H1 (cell line): ENCODE results near the gene TMEM266. TPM values are rescaled to one million over a fixed set of nuclear protein-coding genes. Genes with fewer than 3 reads are reported as not detected.

ENCODE experiments used
- CTCF ChIA-PET: fragments of 300-600 bp; sonication (Branson Sonifier 250); formaldehyde crosslinking; loops from one replicate; lab custom pipeline; 2021; ENCODE audit not compliant: partially characterized antibody; lab: Charles Lee
- POLR2A ChIA-PET: fragments of 300-600 bp; sonication (Branson Sonifier 250); formaldehyde crosslinking; loops from one replicate; lab custom pipeline; 2021; ENCODE audit warnings: inconsistent platforms; ENCODE audit not compliant: partially characterized antibody; lab: Charles Lee
- DNase-seq, 2 experiments: peaks; one replicate each; pipeline versions ENCODE4 v3.0.0 to v3.0.0-alpha.2; 2010 to 2022; ENCODE audit warnings: low spot score in 2 of 2, low read depth in 1 of 2, mixed read lengths in 1 of 2
- FAIRE-seq: peaks from 2 replicates; lab custom pipeline; 2011; peaks lifted over from hg19 to GRCh38; lab: Jason Lieb, UNC
- H2AFZ ChIP-seq: 2 replicates; pipeline ENCODE4 v1.8.1; 2012; ENCODE audit warnings: low read length, inconsistent platforms
- H2AK5ac ChIP-seq: 2 replicates; pipeline ENCODE4 v1.6.1; 2013; ENCODE audit warnings: low read depth, low read length
- H2BK120ac ChIP-seq: replicated peaks from 2 replicates; pipeline ENCODE3; 2013; ENCODE audit warnings: low read depth, low read length, inconsistent platforms
- H2BK12ac ChIP-seq: 2 replicates; pipeline ENCODE4 v1.6.1; 2013; ENCODE audit warnings: low read depth, low read length
- H2BK15ac ChIP-seq: 2 replicates; pipeline ENCODE4 v1.6.1; 2013; ENCODE audit warnings: low read length
- H2BK20ac ChIP-seq: 2 replicates; pipeline ENCODE4 v1.6.1; 2013; ENCODE audit warnings: low read length
- H2BK5ac ChIP-seq: 2 replicates; pipeline ENCODE4 v1.6.1; 2013; ENCODE audit warnings: low read depth, low read length
- H3K14ac ChIP-seq: 2 replicates; pipeline ENCODE4 v1.6.1; 2013; ENCODE audit warnings: inconsistent platforms; ENCODE audit not compliant: insufficient read length
- H3K18ac ChIP-seq: 2 replicates; pipeline ENCODE4 v1.6.1; 2013; ENCODE audit warnings: low read length; ENCODE audit errors: extremely low read depth
- H3K23ac ChIP-seq: 2 replicates; pipeline ENCODE4 v1.6.1; 2013; ENCODE audit warnings: inconsistent platforms; ENCODE audit not compliant: insufficient read length
- H3K23me2 ChIP-seq: 2 replicates; pipeline ENCODE4 v1.6.1; 2013; ENCODE audit warnings: low read depth, low read length
- H3K27ac ChIP-seq: 2 replicates; pipeline ENCODE4 v1.6.1; 2011; ENCODE audit warnings: low read depth, low read length, inconsistent platforms
- H3K27me3 ChIP-seq, 4 experiments: replicated peaks in 1 of 4; 1 replicate in 1 of 4; 2 replicates in 3 of 4; pipeline versions ENCODE4 v1.6.1 to v1.8.1; 2011 to 2013; ENCODE audit warnings: low read length in 3 of 4, mild to moderate bottlenecking in 3 of 4, inconsistent platforms in 2 of 4, mixed read lengths in 2 of 4, moderate library complexity in 1 of 4; ENCODE audit not compliant: control insufficient read depth in 3 of 4, insufficient read depth in 3 of 4; ENCODE audit errors: extremely low read depth in 1 of 4
- H3K36me3 ChIP-seq, 4 experiments: 2 replicates each; pipeline versions ENCODE4 v1.6.1 to v1.8.1; 2011 to 2013; ENCODE audit warnings: mild to moderate bottlenecking in 4 of 4, low read length in 3 of 4, moderate library complexity in 2 of 4, control low read depth in 1 of 4, inconsistent platforms in 1 of 4; ENCODE audit not compliant: insufficient read depth in 4 of 4, control insufficient read depth in 2 of 4
- H3K4ac ChIP-seq: replicated peaks from 2 replicates; pipeline ENCODE3; 2013; ENCODE audit warnings: low read length, low read depth, mixed read lengths, inconsistent platforms; ENCODE audit not compliant: insufficient read length
- H3K4me1 ChIP-seq, 4 experiments: replicated peaks in 1 of 4; 1 replicate in 1 of 4; 2 replicates in 3 of 4; pipeline versions ENCODE4 v1.6.1 to v1.8.1; 2011 to 2013; ENCODE audit warnings: low read length in 3 of 4, inconsistent platforms in 2 of 4, mixed read lengths in 1 of 4; ENCODE audit not compliant: insufficient read depth in 4 of 4, control insufficient read depth in 3 of 4
- H3K4me2 ChIP-seq, 2 experiments: 2 replicates each; pipeline versions ENCODE4 v1.6.1 to v1.8.1; 2011 to 2013; ENCODE audit warnings: low read depth in 2 of 2, low read length in 2 of 2, control low read depth in 1 of 2, inconsistent platforms in 1 of 2, mild to moderate bottlenecking in 1 of 2; ENCODE audit not compliant: insufficient read depth in 1 of 2
- H3K4me3 ChIP-seq, 4 experiments: fragments of 200-600, 300-600 bp in 1 of 4; sonication (generic), shearing (Covaris generic), sonication (Bioruptor Twin) in 1 of 4; 2 replicates each; pipeline versions ENCODE4 v1.5.1 to v1.8.1; 2011 to 2016; ENCODE audit warnings: low read length in 4 of 4, low read depth in 3 of 4, control low read depth in 2 of 4, inconsistent platforms in 2 of 4, mild to moderate bottlenecking in 2 of 4, mixed read lengths in 1 of 4, moderate library complexity in 1 of 4; ENCODE audit not compliant: insufficient read depth in 2 of 4; ENCODE audit errors: extremely low read depth in 1 of 4
- H3K56ac ChIP-seq: replicated peaks from 2 replicates; pipeline ENCODE3; 2013; ENCODE audit warnings: low read depth, mild to moderate bottlenecking, mixed read lengths, low read length, inconsistent platforms; ENCODE audit not compliant: insufficient read length
- H3K79me1 ChIP-seq: 2 replicates; pipeline ENCODE4 v1.6.1; 2013; ENCODE audit warnings: low read depth, low read length, control low read depth
- H3K79me2 ChIP-seq, 2 experiments: 2 replicates each; pipeline versions ENCODE4 v1.6.1 to v1.8.1; 2012 to 2013; ENCODE audit warnings: low read length in 2 of 2, mild to moderate bottlenecking in 2 of 2, inconsistent platforms in 1 of 2; ENCODE audit not compliant: insufficient read depth in 2 of 2, control insufficient read depth in 1 of 2
- H3K9ac ChIP-seq, 4 experiments: replicated peaks in 1 of 4; 1 replicate in 1 of 4; 2 replicates in 3 of 4; pipeline versions ENCODE4 v1.6.1 to v1.8.1; 2011 to 2013; ENCODE audit warnings: low read depth in 3 of 4, low read length in 3 of 4, control low read depth in 2 of 4, mild to moderate bottlenecking in 2 of 4, moderate library complexity in 2 of 4, inconsistent platforms in 1 of 4; ENCODE audit errors: extremely low read depth in 1 of 4
- H3K9me3 ChIP-seq, 2 experiments: 2 replicates each; pipeline versions ENCODE4 v1.6.1 to v1.8.1; 2012 to 2013; ENCODE audit warnings: mild to moderate bottlenecking in 2 of 2, moderate library complexity in 2 of 2, control low read depth in 1 of 2, inconsistent platforms in 1 of 2, low read depth in 1 of 2, low read length in 1 of 2, mixed read lengths in 1 of 2; ENCODE audit not compliant: insufficient read depth in 2 of 2
- H4K20me1 ChIP-seq, 2 experiments: replicated peaks in 1 of 2; 2 replicates each; pipeline versions ENCODE3 to v1.8.1; 2011 to 2013; ENCODE audit warnings: inconsistent platforms in 2 of 2, low read length in 2 of 2, mild to moderate bottlenecking in 1 of 2; ENCODE audit not compliant: insufficient read depth in 2 of 2, control insufficient read depth in 1 of 2
- H4K5ac ChIP-seq: 2 replicates; pipeline ENCODE4 v1.6.1; 2013; ENCODE audit warnings: low read length, low read depth, mixed read lengths, inconsistent platforms; ENCODE audit not compliant: insufficient read length
- H4K8ac ChIP-seq: 2 replicates; pipeline ENCODE4 v1.8.0; 2013; ENCODE audit warnings: mild to moderate bottlenecking, moderate library complexity, low read length, inconsistent platforms; ENCODE audit not compliant: insufficient read depth; ENCODE audit errors: extremely low read depth
- H4K91ac ChIP-seq: replicated peaks from 2 replicates; pipeline ENCODE3; 2013; ENCODE audit warnings: low read length, mixed read lengths, inconsistent platforms; ENCODE audit not compliant: insufficient read length
- BRCA1 ChIP-seq: IDR thresholded peaks from 2 replicates; pipeline ENCODE4 v1.6.1; 2012; ENCODE audit warnings: low read depth, low read length, improper control_type of control experiment
- CTBP2 ChIP-seq: IDR thresholded peaks from 2 replicates; pipeline ENCODE4 v1.7.0; 2011; ENCODE audit warnings: borderline replicate concordance, mild to moderate bottlenecking, moderate library complexity, mixed read lengths, low read length; ENCODE audit not compliant: insufficient read depth, insufficient read length
- GABPA ChIP-seq: IDR thresholded peaks from 2 replicates; pipeline ENCODE4 v1.6.1; 2011; ENCODE audit warnings: mild to moderate bottlenecking, low read length, moderate library complexity, borderline replicate concordance; ENCODE audit not compliant: insufficient read depth
- JUN ChIP-seq: IDR thresholded peaks from 2 replicates; pipeline ENCODE4 v1.6.1; 2011; ENCODE audit warnings: low read depth, mild to moderate bottlenecking, improper control_type of control experiment, low read length
- KDM4A ChIP-seq: IDR thresholded peaks from one replicate; pipeline ENCODE4 v1.7.1; 2012; ENCODE audit warnings: low read depth, mild to moderate bottlenecking, moderate library complexity, low read length, inconsistent platforms; ENCODE audit not compliant: severe bottlenecking
- PHF8 ChIP-seq: fragments of 200-600 bp; sonication (generic); conservative IDR thresholded peaks from 2 replicates; pipeline ENCODE4 v1.7.1; 2012; ENCODE audit warnings: low read depth, mild to moderate bottlenecking, inconsistent platforms, low read length, moderate library complexity
- POLR2AphosphoS5 ChIP-seq: IDR thresholded peaks from 2 replicates; pipeline ENCODE4 v1.6.1; 2011; ENCODE audit warnings: low read depth, low read length
- RXRA ChIP-seq: IDR thresholded peaks from 2 replicates; pipeline ENCODE4 v1.6.1; 2011; ENCODE audit warnings: low read depth, mild to moderate bottlenecking, low read length, moderate library complexity; ENCODE audit not compliant: insufficient read depth
- SIRT6 ChIP-seq: IDR thresholded peaks from one replicate; pipeline ENCODE4 v1.7.1; 2012; ENCODE audit warnings: low read length, inconsistent platforms
- SP1 ChIP-seq: IDR thresholded peaks from 2 replicates; pipeline ENCODE4 v1.6.1; 2011; ENCODE audit warnings: low read depth, low read length
- TAF1 ChIP-seq: IDR thresholded peaks from 2 replicates; pipeline ENCODE4 v1.6.1; 2011; ENCODE audit warnings: mild to moderate bottlenecking, low read depth, low read length
- TCF12 ChIP-seq: IDR thresholded peaks from 2 replicates; pipeline ENCODE4 v1.6.1; 2011; ENCODE audit warnings: low read depth, mild to moderate bottlenecking, low read length
- ZNF274 ChIP-seq: IDR thresholded peaks from 2 replicates; pipeline ENCODE4 v1.7.0; 2012; ENCODE audit warnings: low read length, borderline replicate concordance; ENCODE audit errors: extremely low read depth
- WGBS, 2 experiments: shearing (Covaris generic) in 1 of 2; methylation state at CpG; one replicate each; pipeline versions ENCODE4 v1.1.6 to v1.1.7; 2013 to 2015; ENCODE audit warnings: low lambda C conversion rate in 2 of 2, mixed read lengths in 2 of 2, inconsistent platforms in 1 of 2, low coverage in 1 of 2, missing lambda C conversion rate in 1 of 2; ENCODE audit not compliant: insufficient replicate concordance in 2 of 2, insufficient coverage in 1 of 2, insufficient read length in 1 of 2; ENCODE audit errors: extremely low coverage in 1 of 2, missing lambda C conversion rate in 1 of 2; 5-methylcytosine and 5-hydroxymethylcytosine counted together
- polyA plus RNA-seq, 7 experiments: library from polyadenylated mRNA; depleted of rRNA in 3 of 7; stranded (reverse) in 5 of 7; unstranded in 2 of 7; fragments of >200 nt in 5 of 7; fragments of 200-250 nt in 2 of 7; gene quantifications; 1 replicate in 5 of 7; 2 replicates in 1 of 7; 4 replicates in 1 of 7; pipeline versions ENCODE4 v1.2.1 to v1.2.3, GENCODE V29; 2011 to 2013; ENCODE audit warnings: missing spikeins in 2 of 7, mixed read lengths in 2 of 7
- total RNA-seq: library from RNA; stranded (reverse); fragmentation: NEBNext Ultra II Directional; extraction: Animal tissue kit (Norgen Biotek cat#: 25700); gene quantifications from 2 replicates; pipeline ENCODE4 v1.2.1, GENCODE V29; 2021
- TF ChIP-seq, protein P1 (sequence below): IDR thresholded peaks from 2 replicates; pipeline ENCODE4 v1.6.1; 2012; ENCODE audit warnings: inconsistent platforms

TMEM266 gene
- total and polyA plus RNA-seq, 2 of the 8 experiments (the other 6 are each of a cell fraction or from before 2014, with no cell fraction given), result 2.6 TPM

DNA sequence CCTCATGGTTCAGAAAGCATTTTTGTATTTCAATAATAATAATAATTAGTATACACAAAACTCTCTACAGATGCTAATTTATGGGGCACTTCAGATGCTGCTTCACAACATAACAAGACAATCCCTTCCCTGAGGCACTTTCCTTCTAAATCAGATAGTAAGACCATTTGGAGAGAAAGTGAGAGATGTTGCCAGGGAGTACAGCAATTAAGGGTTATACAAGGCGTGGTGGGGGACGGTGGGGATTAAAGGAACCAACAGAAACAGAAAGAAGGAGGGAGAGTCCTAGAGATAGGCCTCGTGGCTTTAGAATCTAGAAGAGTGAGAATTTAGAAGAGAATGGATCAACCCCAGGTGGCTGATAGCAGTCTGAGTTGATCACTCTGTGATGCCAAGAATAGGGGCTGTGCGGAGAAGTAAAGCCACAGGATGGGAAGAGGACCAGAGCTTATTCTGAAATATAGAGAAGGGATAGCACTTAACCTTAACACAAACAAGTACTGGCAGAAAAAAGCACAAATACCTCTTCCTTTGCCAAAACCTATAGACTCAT is 174.6 kb downstream of the TMEM266 start:
- H3K79me1 ChIP-seq, result no peaks in the 10 kb centered on the region
- H4K91ac ChIP-seq, result no peak overlapping the region
- H2BK12ac ChIP-seq, result no peak overlapping the region
- H2AFZ ChIP-seq, result no peak overlapping the region
- POLR2A ChIA-PET, result interaction anchor here (0.8 kb wide), 1 partner anchor 11 kb away, joined by 3 read pairs; no protein-coding TSS in a partner anchor
- H3K4me2 ChIP-seq, result no peak overlapping the region
- WGBS, 2 experiments, result 50% methylated on average over 4 of the region's 4 CpGs; no CpG with 5 or more reads in 1 of the 2 experiments
- H2BK20ac ChIP-seq, result no peak overlapping the region
- no peak overlapping the region for H2BK5ac ChIP-seq
- H3K79me2 ChIP-seq, result no peaks in the 10 kb centered on the region
- H2BK120ac ChIP-seq, result no peak overlapping the region
- H3K36me3 ChIP-seq, result peaks cover 0 to 7% (median 1%) of the 10 kb centered on the region in 4 experiments; a peak in 3 of 8 replicates
- no peaks in the 10 kb centered on the region for H3K9me3 ChIP-seq
- H3K27me3 ChIP-seq, result no peaks in the 10 kb centered on the region
- no peak overlapping the region for H3K9ac ChIP-seq
- no peaks in the 10 kb centered on the region for H3K23me2 ChIP-seq
- no peak for DNase-seq
- H2BK15ac ChIP-seq, result no peak overlapping the region
- no peak overlapping the region for H3K14ac ChIP-seq
- no peak overlapping the region for H3K56ac ChIP-seq
- FAIRE-seq, result no peak
- CTCF ChIA-PET, result interaction anchor here (0.7 to 6.2 kb wide), 16 partner anchors 10 to 622 kb away, joined by 3 to 55 read pairs (median 6); no protein-coding TSS in a partner anchor
- no peak overlapping the region for H3K27ac ChIP-seq
- H4K8ac ChIP-seq, result no peak overlapping the region
- no peak overlapping the region for H3K4me3 ChIP-seq
- H3K4me1 ChIP-seq, result peaks cover 0 to 8% (median 5%) of the 10 kb centered on the region in 4 experiments; a peak in 6 of 7 replicates
- no peak overlapping the region for H3K18ac ChIP-seq
- peaks cover 0 to 2% of the 10 kb centered on the region in 2 experiments for H4K20me1 ChIP-seq
- H4K5ac ChIP-seq, result no peak overlapping the region
- no peak overlapping the region for H3K4ac ChIP-seq
- H3K23ac ChIP-seq, result no peak overlapping the region
- no peak overlapping the region for H2AK5ac ChIP-seq
- no peak for TF ChIP-seq TCF12
- TF ChIP-seq RXRA, result no peak
- TF ChIP-seq BRCA1, result no peak
- TF ChIP-seq TAF1, result no peak
- no peak for TF ChIP-seq JUN
- no peak for TF ChIP-seq SP1
- TF ChIP-seq, protein P1, sequence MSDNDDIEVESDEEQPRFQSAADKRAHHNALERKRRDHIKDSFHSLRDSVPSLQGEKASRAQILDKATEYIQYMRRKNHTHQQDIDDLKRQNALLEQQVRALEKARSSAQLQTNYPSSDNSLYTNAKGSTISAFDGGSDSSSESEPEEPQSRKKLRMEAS, result no peak
- TF ChIP-seq SIRT6, result no peak
- no peak for TF ChIP-seq KDM4A
- TF ChIP-seq CTBP2, result no peak
- no peak for TF ChIP-seq POLR2AphosphoS5
- TF ChIP-seq PHF8, result no peak
- TF ChIP-seq GABPA, result no peak
- TF ChIP-seq ZNF274, result no peak
